Measurements from ENCODE around the gene MAPK14.
"Not testable (repeated sequence)": the region's sequence is repeated elsewhere in the genome, so short reads cannot be mapped to it uniquely, and the experiment has no call there.

The MAPK14 gene

DNA sequence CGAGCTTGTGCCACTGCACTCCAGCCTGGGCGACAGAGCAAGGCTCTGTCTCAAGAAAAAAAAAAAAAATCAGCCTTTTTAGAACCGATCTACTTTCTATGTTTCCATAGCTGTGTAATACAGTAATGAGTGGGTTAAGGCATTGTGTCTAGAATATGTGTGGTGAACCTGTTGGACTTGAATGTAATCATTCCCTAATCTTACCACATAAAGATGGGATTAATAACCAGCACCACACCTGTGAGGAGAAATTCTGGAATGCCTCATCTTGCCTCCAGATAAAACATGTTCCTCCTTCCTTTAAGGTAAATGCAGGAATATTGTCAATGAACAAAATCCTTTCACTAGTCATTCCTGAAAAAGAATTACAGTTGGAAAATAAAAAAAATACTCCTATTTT, 43.7 kb downstream of the MAPK14 start:
- DNase-seq: no peak

DNA sequence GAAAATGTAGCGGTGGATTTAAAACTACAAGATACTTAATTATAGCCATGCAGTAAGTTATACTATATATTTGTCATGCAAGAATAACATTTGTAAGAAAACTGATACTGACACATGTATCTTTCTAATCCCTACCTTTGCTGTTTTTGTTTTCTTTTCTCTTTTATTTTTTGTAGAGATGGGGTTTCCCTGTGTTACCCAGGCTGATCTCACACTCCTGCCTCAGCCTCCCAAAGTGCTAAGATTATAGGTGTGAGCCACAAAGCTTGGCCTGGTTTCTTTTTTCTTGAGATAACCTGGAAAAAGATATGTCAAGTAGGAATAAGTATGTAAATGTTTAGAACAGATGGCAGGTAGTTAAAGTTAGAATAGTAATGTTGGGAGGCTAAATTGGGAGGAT, 44.1 kb downstream of the MAPK14 start:
- no peak for DNase-seq

DNA sequence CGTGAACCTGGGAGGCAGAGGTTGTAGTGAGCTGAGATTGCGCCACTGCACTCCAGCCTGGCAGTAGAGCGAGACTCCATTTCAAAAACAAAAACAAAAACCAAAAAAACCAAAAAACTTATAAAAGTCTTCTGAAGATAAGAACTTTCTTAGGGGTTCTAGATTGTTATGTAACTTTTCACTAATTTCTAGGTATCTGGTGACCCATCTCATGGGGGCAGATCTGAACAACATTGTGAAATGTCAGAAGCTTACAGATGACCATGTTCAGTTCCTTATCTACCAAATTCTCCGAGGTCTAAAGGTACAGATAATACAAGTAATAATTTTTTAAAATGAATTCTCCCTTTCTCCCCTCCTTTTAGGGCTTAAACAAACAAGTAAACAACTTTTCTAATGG, 45.1 kb downstream of the MAPK14 start:
- DNase-seq: no peak

DNA sequence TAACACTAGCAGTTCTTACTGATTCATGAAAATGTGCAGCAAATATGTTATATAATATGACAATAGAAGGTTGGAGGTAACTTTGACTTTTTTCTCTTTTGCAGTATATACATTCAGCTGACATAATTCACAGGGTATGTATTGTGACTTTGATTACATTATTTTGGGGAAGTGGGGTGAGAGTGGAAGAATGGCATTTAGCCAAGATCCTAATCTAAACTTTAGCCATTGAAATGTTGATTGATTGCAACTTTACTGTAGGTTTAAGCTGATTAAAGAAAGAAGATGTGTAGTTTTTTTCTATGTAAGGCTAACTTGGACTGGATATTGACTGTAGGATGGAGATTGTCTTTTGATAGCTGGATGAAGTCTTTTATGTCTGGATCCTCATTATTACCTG, 46.0 kb downstream of the MAPK14 start:
- no peak for DNase-seq

DNA sequence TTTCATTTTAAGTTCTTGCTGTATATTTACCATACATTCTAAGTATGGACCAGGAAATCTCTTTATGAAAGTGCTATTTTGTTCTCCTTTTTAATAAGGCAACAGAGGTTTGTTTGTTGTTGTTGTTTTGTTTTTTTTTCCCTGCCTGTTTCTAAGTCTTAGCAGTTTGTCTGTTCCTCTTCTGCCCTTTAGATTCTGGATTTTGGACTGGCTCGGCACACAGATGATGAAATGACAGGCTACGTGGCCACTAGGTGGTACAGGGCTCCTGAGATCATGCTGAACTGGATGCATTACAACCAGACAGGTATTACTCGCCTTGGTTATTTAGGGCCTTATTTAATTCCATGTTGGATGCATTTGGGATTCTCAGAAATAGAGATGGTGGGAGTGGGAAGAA, 48.0 kb downstream of the MAPK14 start:
- no peak for DNase-seq

DNA sequence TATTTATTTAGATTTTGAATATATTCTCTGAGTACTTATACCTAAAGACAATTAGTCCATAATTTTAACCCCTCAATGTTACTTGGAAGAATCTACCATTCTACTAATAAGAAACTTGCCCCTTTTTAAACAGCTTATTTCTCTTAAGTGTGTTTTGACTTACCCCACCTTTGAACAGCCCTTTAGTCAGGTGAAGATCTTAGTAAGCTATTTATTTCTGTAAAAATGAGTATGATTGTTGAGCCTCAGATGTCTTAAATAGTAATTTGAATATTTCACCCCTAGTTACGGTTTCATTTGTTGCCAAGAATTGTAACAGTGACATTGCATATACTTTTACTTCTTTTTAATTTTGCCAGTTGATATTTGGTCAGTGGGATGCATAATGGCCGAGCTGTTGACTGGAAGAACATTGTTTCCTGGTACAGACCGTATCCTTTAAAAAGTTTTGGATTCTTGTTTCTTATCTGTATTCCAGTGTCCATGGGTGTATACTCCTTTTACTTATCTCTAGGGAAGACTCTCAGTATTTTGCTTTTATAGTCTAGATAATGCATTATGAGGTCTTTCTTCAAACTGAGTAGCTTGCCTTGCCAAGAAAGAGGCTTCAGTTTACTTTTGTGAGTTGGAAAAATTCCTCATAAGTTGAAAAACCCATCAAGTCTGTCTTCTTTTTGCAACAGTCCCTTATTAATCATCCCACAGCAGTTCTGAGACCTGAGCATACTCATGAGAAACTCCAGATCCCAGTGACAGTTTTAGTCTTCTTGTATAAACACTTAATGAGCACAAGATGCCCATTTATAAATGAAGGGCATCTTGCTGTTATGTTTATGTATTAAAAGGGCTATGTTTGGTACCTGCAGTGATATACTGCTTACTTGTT, 48.8 kb downstream of the MAPK14 start:
- DNase-seq: no peak

DNA sequence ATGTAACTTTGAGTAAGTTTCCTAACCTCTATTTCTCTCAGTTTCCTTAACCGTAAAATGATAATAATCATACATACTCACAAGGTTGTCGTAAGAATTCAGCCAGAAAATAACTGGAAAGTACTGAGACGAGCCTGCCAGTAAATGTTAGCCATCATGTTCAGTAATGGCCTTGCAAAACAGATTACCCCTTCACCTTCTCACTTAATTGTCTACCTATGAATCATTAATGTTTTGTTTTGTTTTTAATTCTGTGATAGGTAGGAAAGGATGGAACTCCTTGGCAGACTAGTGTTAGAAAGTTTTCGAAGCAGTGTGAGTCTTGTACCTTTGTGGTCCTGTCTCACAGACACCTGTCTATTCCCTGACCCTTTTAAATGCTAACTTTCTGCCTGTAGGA, 50.6 kb downstream of the MAPK14 start:
- no peak for DNase-seq

DNA sequence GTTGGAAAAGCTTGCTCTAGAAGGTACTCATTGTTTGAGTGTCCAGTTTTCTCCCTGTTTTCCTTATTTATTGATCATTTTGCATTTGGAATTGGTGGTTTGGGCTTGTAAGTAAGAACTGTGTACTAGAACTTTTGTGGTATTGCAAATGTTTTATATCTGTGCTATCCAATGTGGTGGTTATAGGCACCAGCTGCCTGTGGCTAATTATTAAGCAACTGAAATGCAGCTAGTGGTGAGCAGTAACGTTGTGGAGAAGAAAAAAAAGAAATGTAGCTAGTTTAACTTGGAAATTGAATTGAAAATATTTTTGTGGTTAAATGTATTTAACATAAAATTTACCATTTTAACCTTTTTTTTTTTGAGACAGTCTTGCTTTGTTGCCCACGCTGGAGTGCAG, 52.0 kb downstream of the MAPK14 start:
- DNase-seq: no peak

DNA sequence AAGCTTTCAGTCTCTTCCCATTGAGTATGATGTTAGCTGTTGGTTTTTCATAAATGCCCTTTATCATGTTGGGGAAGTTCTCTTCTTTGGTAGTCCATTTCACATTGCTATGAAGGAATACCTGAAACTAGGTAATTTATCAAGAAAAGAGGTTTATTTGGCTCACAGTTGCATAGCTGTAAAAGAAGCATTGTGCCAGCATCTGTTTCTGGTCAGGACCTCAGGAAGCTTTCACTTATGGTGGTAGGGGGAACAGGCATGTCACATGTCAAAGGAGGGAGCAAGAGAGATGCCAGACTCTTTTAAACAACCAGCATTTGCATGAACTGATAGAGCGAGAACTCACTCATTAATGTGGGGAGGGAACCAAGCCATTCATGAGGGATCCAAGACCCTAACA, 54.7 kb downstream of the MAPK14 start:
- DNase-seq: no peak

DNA sequence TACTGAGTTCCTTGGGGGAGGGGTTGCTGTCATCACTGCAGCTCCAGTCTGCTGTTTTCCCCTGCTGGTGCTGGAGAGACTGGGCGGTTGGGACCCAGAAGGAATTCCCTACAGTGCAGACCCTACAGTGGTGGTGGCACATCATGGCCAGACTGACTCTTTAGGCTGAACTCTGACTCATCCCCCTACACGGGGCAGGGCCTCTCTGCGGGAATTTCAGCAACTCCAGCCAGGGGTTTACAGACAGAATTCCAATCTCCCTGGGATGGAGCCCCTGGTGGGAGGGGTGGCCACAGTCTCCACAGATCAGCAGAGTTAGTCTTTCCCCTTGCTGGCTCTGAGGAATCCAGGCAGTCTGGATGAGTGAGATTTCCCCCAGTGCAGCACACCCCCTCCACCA, 55.8 kb downstream of the MAPK14 start:
- no peak for DNase-seq

DNA sequence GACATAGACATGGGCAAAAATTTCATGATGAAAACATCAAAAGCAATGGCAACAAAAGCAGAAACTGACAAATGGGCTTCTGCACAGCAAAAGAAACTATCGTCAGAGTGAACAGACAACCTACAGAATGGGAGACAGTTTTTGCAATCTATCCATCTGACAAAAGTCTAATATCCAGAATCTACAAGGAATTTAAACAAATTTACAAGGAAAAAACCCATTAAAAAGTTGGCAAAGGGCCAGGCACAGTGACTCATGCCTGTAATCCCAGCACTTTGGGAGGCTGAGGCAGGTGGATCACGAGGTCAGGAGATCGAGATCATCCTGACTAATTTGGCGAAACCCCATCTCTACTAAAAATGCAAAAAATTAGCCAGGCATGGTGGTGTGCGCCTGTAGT, 60.6 kb downstream of the MAPK14 start:
- DNase-seq: not testable (repeated sequence)

DNA sequence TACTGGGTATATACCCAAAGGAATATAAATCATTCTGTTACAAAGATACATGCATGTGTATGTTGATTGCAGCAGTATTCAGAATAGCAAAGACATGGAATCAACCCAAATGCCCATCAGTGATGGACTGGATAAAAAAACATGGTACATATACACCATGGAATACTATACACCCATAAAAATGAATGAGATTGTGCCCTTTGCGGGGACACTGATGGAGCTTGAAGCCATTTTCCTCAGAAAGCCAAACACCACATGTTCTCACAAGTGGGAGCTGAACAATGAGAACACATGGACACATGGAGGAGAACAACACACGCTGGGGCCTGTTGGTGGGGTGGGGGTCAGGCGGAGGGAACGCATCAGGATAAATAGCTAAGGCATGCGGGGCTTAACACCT, 61.4 kb downstream of the MAPK14 start:
- no peak for DNase-seq

DNA sequence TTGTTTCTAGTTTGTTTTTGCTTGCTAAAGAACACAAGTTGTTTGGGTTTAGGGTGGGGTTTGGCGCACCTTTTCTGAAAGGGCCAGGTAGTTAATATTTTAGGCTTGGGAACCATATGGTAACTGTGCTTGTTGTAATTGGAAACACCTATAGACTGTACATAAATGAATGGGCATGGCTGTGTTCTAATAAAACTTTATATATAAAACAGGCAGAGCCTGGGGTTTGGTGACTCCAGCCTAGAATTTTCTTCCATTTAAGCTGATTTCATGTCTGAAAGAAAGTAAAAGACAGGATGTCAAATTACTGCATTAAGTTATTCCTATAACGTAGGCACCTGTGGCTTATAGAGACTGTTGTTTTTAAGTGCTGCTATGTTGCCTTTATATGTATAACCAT, 66.6 kb downstream of the MAPK14 start:
- no peak for DNase-seq

DNA sequence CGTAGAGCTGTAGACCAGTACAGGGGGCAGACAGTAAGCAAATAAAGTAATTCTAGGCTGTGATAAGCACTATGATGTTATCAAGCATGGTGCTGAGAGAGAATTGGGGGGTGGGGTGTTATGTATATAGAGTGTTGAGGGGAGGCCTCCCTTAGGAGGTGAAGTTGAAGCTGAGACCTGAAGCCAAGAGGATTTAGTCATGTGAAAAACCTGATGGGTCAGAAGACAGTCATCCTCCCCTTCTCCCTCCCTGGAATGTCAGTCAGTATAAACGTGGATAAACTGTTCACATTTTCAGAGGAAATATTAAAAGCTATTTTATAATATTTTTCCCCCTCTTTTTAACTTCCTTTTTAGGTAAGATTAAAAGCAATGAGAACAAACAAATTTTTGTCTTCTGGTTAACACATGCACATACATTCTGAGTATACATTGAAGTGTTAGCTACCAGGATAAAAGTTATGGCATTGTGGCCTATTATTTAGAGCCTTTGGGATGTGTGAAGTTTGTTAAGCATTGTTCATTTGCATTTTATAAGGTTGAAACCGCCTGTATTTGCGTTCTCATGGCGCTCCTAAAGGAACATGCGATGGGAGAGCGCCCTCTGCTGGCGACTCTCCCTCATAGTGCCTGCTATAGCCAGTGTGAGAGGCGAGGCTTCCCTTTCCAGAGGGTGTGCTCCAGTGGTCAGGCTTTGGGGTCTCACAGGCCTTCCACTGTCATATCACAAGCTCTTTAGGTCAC, 67.3 kb downstream of the MAPK14 start:
- DNase-seq: peak; percentile 71

DNA sequence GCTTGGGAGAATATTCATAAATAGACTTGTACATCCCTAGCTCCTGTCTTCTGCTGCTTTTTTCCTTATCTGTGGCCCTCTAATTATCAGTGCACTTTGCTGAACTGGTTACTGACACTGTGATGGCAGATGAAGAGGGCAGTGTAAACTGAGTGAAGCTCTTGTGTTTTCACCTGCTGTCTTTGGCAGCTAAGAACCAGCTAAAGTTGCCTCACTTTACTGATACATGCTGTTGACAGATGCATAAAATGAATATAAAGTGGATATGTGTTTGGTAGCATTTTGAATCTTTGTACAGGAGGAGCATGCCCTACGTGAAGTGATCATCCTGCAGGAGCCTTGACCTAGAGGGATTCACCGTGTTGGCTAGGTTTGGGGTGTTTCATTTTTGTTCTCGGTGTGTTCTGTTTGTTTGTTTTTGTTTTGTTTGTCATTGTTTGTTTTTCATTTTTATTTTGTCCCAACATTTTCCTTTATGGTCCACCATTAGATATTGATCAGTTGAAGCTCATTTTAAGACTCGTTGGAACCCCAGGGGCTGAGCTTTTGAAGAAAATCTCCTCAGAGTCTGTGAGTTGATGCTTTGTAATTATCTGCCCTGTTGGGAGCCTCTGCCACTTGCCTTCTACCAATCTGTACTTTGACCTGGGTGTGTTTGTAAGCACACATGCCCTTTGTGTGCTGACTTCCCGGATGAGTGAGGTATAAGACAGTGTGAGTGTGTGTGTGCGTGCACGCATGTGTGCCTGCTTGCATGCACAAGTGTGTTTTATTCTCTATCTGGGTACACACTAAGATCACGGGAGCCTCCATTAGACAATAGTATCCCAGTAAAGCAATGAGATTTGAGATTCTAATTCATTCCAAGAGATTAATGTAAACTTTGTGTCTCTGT, 68.1 kb downstream of the MAPK14 start:
- DNase-seq: peak; percentile 85

DNA sequence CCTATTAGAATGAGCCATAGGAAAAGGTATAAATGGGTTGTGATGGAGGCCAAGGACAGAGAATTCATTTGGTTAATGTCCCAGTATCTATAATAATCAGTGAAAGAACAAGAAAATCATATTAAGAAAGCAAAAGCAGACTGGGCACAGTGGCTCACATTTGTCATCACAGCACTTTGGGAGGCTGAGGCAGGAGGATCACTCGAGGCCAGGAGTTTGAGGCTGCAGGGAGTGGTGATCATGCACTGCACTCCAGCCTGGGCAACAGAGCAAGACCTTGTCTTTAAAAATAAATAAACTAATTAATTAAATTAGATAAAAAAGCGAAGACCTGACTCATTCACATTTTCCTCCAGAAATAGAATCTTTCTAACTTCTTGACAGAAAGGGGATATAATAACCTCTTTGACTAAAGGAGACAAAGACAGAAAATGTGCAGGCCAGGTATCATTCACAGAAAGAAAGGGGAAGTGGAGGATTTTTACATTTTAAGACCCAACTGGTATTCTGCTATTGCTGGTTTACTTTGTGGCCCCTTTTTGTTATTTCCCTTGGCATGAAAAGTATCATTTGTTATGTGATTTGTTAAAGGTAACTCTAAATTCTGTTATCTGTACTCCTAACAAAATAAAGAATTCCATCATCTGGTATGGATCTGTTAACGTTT, 70.8 kb downstream of the MAPK14 start:
- DNase-seq: no peak

DNA sequence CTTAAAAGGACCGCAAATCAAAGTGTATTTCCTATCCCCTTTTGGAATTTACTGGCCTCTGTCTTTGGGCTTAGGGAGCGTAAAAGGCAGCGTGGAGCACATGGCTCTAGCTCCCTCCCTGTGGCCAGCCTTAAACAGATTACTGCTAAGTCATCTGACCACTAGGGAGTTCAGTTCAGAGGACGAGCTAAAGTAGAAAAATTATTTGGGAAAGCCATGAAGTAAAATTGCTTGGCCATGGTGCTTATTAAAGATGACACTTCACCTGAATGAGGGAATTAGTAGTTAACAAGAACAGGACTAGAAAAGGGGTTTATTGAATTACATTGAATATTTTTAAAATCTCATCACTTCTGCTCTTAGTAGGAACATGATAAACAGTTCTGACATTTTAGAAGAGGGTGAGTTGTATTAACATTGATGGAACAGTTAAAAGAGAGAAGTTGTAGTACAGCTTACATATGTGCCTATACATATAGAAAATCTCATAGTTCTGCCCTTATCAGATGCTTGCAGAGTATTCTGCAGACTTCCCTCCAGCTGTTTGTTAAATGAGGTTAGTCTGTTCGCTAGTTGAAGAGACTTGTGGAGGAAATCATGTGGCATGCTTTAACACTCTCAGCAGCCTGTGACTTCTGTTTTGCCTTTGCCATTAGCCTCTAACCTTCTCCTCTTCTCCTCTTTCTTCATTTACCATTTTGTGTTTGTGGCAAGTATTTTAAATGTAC, 71.5 kb downstream of the MAPK14 start:
- no peak for DNase-seq

DNA sequence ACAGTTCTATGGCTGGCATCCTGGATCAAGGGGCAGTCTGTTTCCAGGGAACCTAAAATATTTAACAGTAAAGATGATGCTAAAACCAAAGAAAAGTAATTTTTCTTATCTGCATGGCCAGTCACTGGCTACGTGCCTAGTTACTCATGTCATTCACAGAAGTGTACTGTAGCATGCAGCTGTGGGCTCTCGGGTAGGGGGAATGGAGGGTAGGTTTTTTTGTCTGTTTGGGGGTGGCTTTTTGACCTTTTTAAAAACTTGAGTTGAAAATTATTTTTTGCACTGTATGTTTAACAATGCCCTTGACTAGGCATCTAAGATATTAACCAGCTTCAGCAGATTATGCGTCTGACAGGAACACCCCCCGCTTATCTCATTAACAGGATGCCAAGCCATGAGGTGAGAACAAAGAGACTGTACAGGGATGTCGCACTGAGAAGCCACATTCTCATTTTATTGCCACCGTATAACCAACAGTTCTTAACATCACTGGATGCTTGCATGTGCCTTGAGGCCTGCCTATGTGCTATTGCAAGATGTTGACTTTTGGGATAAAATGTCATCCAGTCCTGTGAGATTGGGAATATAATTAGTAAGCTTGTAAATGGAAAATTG, 72.4 kb downstream of the MAPK14 start:
- no peak for DNase-seq

DNA sequence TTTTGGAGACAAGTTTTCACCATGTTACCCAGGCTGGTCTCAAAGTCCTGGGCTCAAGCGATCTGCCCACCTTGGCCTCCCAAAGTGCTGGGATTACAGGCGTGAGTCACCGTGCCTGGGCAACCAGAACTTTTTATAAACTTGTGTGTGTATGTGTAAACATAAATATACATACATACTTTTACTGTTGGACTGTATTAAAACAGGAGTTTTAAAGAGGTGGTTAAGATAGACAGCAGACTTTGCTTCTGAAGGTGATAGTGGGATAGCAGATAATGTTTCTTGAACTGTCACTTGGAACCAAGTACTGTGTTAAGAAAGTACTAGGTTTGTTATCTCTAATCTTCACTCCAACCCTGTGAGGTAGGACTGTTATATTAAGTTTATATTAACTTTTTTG, 74.1 kb downstream of the MAPK14 start:
- DNase-seq: no peak

DNA sequence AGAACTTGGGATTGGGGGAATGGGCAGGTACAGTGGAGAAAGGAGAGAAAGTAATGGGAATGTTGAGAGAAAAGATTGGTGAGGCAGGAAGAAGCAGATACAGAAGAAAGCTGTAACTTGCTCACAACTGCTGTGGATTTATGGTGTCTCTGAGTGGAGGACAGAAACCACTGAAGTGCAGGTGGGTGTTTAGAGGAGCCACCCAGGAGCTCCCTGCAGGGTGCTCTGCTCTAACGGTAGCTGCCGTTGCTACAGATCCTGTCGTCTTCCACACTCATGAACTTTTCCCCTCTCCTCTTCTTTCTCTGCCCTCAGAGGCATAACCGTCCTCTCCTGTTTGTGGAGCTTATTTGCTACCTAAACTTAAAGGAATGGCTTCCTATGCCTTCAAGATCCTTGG, 75.2 kb downstream of the MAPK14 start:
- no peak for DNase-seq

DNA sequence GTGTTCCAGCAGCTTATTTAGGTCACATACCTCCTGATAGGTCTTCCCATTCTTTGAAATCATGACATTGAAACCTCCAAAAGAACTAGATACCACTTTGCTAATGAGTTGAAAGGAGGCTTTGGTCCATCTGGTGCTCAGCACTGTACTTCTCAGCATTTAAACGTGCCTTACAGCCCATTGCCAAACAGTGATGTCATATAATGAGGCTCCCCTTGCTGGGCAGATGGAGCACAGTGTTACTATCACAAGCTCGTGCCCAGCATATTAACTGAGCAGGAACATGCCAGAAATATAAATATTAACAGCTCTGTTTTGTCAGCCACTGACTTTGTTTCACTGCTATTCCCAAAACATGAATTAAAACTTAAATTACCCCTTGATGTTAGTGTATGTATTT, 77.2 kb downstream of the MAPK14 start:
- DNase-seq: no peak

DNA sequence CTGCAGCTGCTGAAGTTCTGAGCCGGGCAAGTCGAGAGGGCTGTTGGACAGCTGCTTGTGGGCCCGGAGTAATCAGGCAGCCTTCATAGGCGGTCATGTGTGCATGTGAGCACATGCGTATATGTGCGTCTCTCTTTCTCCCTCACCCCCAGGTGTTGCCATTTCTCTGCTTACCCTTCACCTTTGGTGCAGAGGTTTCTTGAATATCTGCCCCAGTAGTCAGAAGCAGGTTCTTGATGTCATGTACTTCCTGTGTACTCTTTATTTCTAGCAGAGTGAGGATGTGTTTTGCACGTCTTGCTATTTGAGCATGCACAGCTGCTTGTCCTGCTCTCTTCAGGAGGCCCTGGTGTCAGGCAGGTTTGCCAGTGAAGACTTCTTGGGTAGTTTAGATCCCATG, 81.5 kb downstream of the MAPK14 start:
- DNase-seq: no peak
